RWPE2 (cell line): Measurements from ENCODE around the gene NHEJ1.

ENCODE experiments used
- ATAC-seq: fragments of 200-7000 bp; cut with Tn5 transposase; 3 replicates; pipeline ENCODE4 v1.9.1; 2021; ENCODE audit warnings: low read depth
- DNase-seq: peaks from one replicate; pipeline ENCODE4 v3.0.0-alpha.2; 2020; ENCODE audit warnings: low spot score
- H3K27ac ChIP-seq: fragments of 450-650 bp; 2 replicates; pipeline ENCODE4 v1.5.1; 2017; ENCODE audit warnings: mild to moderate bottlenecking; ENCODE audit not compliant: poor library complexity, severe bottlenecking
- H3K27me3 ChIP-seq: fragments of 250-450 bp; sonication (Bioruptor Pico); 2 replicates; pipeline ENCODE4 v1.5.1; 2021; ENCODE audit warnings: mild to moderate bottlenecking, moderate library complexity; ENCODE audit not compliant: insufficient read depth, poor library complexity, severe bottlenecking
- H3K36me3 ChIP-seq: fragments of 250-450 bp; sonication (Bioruptor Pico); 2 replicates; pipeline ENCODE4 v1.5.1; 2020; ENCODE audit warnings: low read depth, mild to moderate bottlenecking, moderate library complexity
- H3K4me1 ChIP-seq: fragments of 250-450 bp; sonication (Bioruptor Pico); 2 replicates; pipeline ENCODE4 v1.5.1; 2021; ENCODE audit warnings: mild to moderate bottlenecking, moderate library complexity; ENCODE audit not compliant: insufficient read depth, poor library complexity, severe bottlenecking
- H3K4me3 ChIP-seq: fragments of 250-450 bp; sonication (Bioruptor Pico); 2 replicates; pipeline ENCODE4 v1.5.1; 2021; ENCODE audit warnings: mild to moderate bottlenecking, moderate library complexity; ENCODE audit not compliant: severe bottlenecking
- H3K9me3 ChIP-seq: fragments of 250-450 bp; sonication (Bioruptor Pico); 2 replicates; pipeline ENCODE4 v1.5.1; 2021; ENCODE audit warnings: mild to moderate bottlenecking, moderate library complexity; ENCODE audit not compliant: severe bottlenecking
- CTCF ChIP-seq: fragments of 450-650 bp; IDR thresholded peaks from one replicate; pipeline ENCODE4 v1.5.1; 2017; ENCODE audit warnings: mild to moderate bottlenecking, moderate library complexity; ENCODE audit not compliant: poor library complexity, severe bottlenecking

The NHEJ1 gene

GRCh38 chr2:219084791-219085190, 75.8 kb downstream of the NHEJ1 start:
- no peak overlapping the region for H3K27ac ChIP-seq
- TF ChIP-seq CTCF: no peak
- no peak for DNase-seq
- no peak overlapping the region for H3K4me3 ChIP-seq
- 0 out of 2 replicates have a peak, but pooled peaks cover 3% of the 10 kb centered on the region for H3K36me3 ChIP-seq
- H3K9me3 ChIP-seq: no peaks in the 10 kb centered on the region
- no peaks in the 10 kb centered on the region for H3K4me1 ChIP-seq
- no peaks in the 10 kb centered on the region for H3K27me3 ChIP-seq
- ATAC-seq: no peak

- TF ChIP-seq CTCF: no peak
- Histone ChIP-seq H3K27me3 (no peaks in the 10 kb centered on the region), H3K27ac (no peak overlapping the region), H3K9me3 (no peaks in the 10 kb centered on the region), H3K4me1 (no peaks in the 10 kb centered on the region), H3K36me3 (no peaks in the 10 kb centered on the region), H3K4me3 (no peak overlapping the region)
- DNase-seq (no peak), ATAC-seq (no peak)
Measured at GRCh38 chr2:219082332-219082958, 78.2 kb downstream of the NHEJ1 start.

- DNase-seq (no peak), ATAC-seq (no peak)
- H3K27ac ChIP-seq: no peak overlapping the region
- H3K27me3 ChIP-seq: no peaks in the 10 kb centered on the region
- no peak for TF ChIP-seq CTCF
- H3K4me3 ChIP-seq: no peak overlapping the region
- no peaks in the 10 kb centered on the region for H3K36me3 ChIP-seq
- H3K9me3 ChIP-seq: no peaks in the 10 kb centered on the region
- H3K4me1 ChIP-seq: no peaks in the 10 kb centered on the region
Measured at GRCh38 chr2:219081701-219082331, 78.8 kb downstream of the NHEJ1 start.

- Histone ChIP-seq H3K9me3 (no peaks in the 10 kb centered on the region), H3K4me3 (no peak overlapping the region), H3K27me3 (no peaks in the 10 kb centered on the region), H3K36me3 (no peaks in the 10 kb centered on the region), H3K4me1 (no peaks in the 10 kb centered on the region), H3K27ac (no peak overlapping the region)
- no peak for TF ChIP-seq CTCF
- ATAC-seq (no peak), DNase-seq (no peak)
Measured at GRCh38 chr2:219081096-219081495, 79.5 kb downstream of the NHEJ1 start.

- no peaks in the 10 kb centered on the region for H3K9me3 ChIP-seq
- no peaks in the 10 kb centered on the region for H3K27me3 ChIP-seq
- no peak for TF ChIP-seq CTCF
- no peaks in the 10 kb centered on the region for H3K4me1 ChIP-seq
- DNase-seq (no peak), ATAC-seq (no peak)
- H3K36me3 ChIP-seq: no peaks in the 10 kb centered on the region
- H3K27ac ChIP-seq: no peak overlapping the region
- H3K4me3 ChIP-seq: no peak overlapping the region
Measured at GRCh38 chr2:219079417-219079816, 81.2 kb downstream of the NHEJ1 start.
